GM12801 (cell line): ENCODE measurements around the gene GRM1.

ENCODE experiments used
- TF ChIP-seq, protein P1 (sequence below): IDR thresholded peaks from one replicate; pipeline ENCODE4 v1.5.1; 2011; ENCODE audit warnings: control low read depth; ENCODE audit not compliant: insufficient read length; ENCODE audit errors: extremely low read depth

Gene GRM1

GRCh38 chr6:146097586-146097985, 68.7 kb downstream of the GRM1 start:
- TF ChIP-seq, protein P1, sequence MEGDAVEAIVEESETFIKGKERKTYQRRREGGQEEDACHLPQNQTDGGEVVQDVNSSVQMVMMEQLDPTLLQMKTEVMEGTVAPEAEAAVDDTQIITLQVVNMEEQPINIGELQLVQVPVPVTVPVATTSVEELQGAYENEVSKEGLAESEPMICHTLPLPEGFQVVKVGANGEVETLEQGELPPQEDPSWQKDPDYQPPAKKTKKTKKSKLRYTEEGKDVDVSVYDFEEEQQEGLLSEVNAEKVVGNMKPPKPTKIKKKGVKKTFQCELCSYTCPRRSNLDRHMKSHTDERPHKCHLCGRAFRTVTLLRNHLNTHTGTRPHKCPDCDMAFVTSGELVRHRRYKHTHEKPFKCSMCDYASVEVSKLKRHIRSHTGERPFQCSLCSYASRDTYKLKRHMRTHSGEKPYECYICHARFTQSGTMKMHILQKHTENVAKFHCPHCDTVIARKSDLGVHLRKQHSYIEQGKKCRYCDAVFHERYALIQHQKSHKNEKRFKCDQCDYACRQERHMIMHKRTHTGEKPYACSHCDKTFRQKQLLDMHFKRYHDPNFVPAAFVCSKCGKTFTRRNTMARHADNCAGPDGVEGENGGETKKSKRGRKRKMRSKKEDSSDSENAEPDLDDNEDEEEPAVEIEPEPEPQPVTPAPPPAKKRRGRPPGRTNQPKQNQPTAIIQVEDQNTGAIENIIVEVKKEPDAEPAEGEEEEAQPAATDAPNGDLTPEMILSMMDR, result no peak

DNA sequence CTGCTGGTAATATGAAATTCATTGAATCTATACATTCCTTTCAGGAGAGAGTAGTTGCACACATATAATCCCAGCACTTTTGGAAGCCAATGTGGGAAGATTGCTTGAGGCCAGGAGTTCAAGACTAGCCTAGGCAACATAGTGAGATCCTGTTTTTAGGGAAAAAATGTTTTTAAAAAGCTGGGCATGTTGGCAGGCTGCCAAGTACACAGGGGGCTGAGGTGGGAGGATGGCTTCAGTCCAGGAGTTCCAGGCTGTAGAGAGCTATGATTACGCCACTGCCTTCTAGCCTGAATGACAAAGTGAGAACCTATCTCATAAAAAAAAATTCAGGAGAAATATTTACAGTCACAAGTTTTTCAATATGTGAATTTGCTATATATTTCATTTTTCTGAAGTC, 71.9 kb downstream of the GRM1 start:
- TF ChIP-seq, protein P1, result no peak

DNA sequence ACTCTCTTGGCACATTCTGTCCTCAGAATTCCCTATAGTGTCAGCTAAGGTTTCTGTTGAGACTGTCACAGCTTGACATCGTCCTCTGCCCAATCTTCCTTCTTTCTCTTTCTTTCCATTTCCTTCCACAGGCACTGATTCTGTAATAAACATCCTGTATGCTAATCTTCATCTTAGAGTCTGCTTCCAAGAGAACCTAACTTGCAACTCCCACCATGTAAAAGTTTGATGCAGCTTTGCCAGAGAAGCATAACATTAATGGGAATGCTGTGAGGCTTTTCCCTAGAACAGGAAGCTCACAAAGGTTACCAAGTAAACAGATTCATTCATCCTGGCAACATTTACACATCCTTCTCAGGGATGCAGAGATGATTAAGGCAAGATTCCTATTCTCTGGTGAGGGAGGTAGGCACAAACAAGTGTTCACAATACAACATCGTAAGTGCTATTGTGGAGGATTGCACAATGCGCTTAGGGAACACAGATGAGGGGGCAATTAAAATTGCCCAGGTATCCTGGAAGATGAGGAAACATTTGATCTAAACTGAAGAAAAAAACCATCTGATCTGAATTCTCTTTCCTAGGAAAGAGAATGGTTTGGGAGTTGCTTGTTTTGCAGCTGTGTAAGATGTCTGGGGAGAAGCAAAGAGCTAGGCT, 74.7 kb downstream of the GRM1 start:
- TF ChIP-seq, protein P1, result no peak

- TF ChIP-seq, protein P1, result no peak
Measured at GRCh38 chr6:146106532-146106931, 77.7 kb downstream of the GRM1 start.

GRCh38 chr6:146110990-146111389, 82.1 kb downstream of the GRM1 start:
- TF ChIP-seq, protein P1, result no peak

GRCh38 chr6:146111881-146112450, 83.1 kb downstream of the GRM1 start:
- TF ChIP-seq, protein P1, result no peak

GRCh38 chr6:146113084-146113623, 84.3 kb downstream of the GRM1 start:
- TF ChIP-seq, protein P1, result no peak
